ENCODE results near the gene GRID2IP. TPM values are rescaled to one million over a fixed set of nuclear protein-coding genes. Genes with fewer than 3 reads are reported as not detected.

GRID2IP gene
- total and polyA plus RNA-seq, 2 of the 13 experiments (the other 11 are each of a cell fraction or from before 2014, with no cell fraction given), result 0.03 TPM; not detected in 1

DNA sequence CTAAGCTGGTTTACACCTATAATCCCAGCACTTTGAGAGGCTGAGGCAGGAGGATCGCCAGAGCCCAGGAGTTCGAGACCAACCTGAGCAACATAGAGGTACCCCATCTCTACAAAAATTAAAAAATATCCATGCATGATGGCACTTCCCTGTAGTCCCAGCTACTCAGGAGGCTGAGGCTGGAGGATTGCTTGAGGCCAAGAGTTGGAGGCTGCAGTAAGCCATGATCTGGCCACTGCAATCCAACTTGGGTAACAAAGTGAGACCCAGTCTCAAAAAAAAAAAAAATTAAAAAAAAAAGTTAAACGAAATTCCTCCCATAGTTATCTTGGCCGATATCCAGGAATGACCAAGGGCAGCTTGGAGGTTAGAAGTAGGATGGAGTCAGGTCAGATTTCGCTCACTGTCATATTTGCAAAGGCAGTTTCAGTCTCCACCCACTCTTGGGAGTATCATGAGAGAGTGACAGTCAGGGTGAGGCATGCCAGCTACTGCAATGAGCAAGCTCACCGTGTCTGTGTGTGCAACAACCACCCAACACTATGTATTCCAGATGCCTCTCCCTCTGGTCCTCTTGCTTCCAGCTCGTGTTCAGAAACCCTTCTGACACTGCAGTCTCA is 20.0 kb upstream of the GRID2IP start (continued):
- TF ChIP-seq IRF1 (CRISPR knock-in tag; IDR thresholded peaks at IDR 0.05; ENCODE audit: low read depth) (no peak), BCLAF1 (IDR thresholded peaks at IDR 0.05) (no peak), ZNF331 (CRISPR knock-in tag; IDR thresholded peaks at IDR 0.05) (0 out of 2 replicates have a peak, but pooled peaks have one; percentile 29), ZEB1 (IDR thresholded peaks at IDR 0.05; ENCODE audit: insufficient replicate concordance, low read depth) (no peak), ZNF33B (CRISPR knock-in tag; IDR thresholded peaks at IDR 0.05) (no peak), ZNF883 (CRISPR knock-in tag; IDR thresholded peaks at IDR 0.05; ENCODE audit: not compliant biosample characterization) (no peak), ELF3 (CRISPR knock-in tag; IDR thresholded peaks at IDR 0.05) (no peak), HOXA9 (CRISPR knock-in tag; IDR thresholded peaks at IDR 0.05; ENCODE audit: borderline replicate concordance) (no peak), HBP1 (CRISPR knock-in tag; IDR thresholded peaks at IDR 0.05; ENCODE audit: low read depth) (no peak), MAFG (CRISPR knock-in tag; IDR thresholded peaks at IDR 0.05) (no peak), SPEN (CRISPR knock-in tag; IDR thresholded peaks at IDR 0.05; ENCODE audit: low read depth) (no peak), ZNF598 (CRISPR knock-in tag; IDR thresholded peaks at IDR 0.05; ENCODE audit: borderline replicate concordance) (no peak), ZBTB7A (CRISPR knock-in tag; IDR thresholded peaks at IDR 0.05) (no peak), ELF4 (CRISPR knock-in tag; IDR thresholded peaks at IDR 0.05; ENCODE audit: borderline replicate concordance) (no peak), NFE2L2 (IDR thresholded peaks at IDR 0.05; ENCODE audit: low read length) (no peak), ZBTB20 (CRISPR knock-in tag; IDR thresholded peaks at IDR 0.05; ENCODE audit: borderline replicate concordance, low read depth) (no peak), TEAD3 (CRISPR knock-in tag; optimal IDR thresholded peaks at IDR 0.05; ENCODE audit: borderline replicate concordance) (peak; percentile 31), TBX2 (CRISPR knock-in tag; IDR thresholded peaks at IDR 0.05; ENCODE audit: borderline replicate concordance) (no peak), MEIS2 (CRISPR knock-in tag; IDR thresholded peaks at IDR 0.05) (0 out of 2 replicates have a peak, but pooled peaks have one; percentile 31), ISL2 (CRISPR knock-in tag; IDR thresholded peaks at IDR 0.05) (0 out of 2 replicates have a peak, but pooled peaks have one; percentile 23), ZFAT (CRISPR knock-in tag; conservative IDR thresholded peaks at IDR 0.05) (no peak), ZNF263 (CRISPR knock-in tag; IDR thresholded peaks at IDR 0.05) (no peak), SUZ12 (IDR thresholded peaks at IDR 0.05; ENCODE audit: low read depth, low read length) (no peak), JUND (CRISPR knock-in tag; IDR thresholded peaks at IDR 0.05) (no peak), GATA4 (IDR thresholded peaks at IDR 0.05; ENCODE audit: borderline replicate concordance, low read depth) (no peak)
- TF ChIP-seq, protein P1, sequence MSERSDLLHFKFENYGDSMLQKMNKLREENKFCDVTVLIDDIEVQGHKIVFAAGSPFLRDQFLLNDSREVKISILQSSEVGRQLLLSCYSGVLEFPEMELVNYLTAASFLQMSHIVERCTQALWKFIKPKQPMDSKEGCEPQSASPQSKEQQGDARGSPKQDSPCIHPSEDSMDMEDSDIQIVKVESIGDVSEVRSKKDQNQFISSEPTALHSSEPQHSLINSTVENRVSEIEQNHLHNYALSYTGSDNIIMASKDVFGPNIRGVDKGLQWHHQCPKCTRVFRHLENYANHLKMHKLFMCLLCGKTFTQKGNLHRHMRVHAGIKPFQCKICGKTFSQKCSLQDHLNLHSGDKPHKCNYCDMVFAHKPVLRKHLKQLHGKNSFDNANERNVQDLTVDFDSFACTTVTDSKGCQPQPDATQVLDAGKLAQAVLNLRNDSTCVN (CRISPR knock-in tag; IDR thresholded peaks at IDR 0.05; ENCODE audit: borderline replicate concordance), result no peak
